Activated CD8-positive, alpha-beta memory T cell treated with anti-CD3 and anti-CD28 coated beads for 24 hours (primary cell): Measurements from ENCODE around the gene HTATSF1.

Source experiments
- DNase-seq: peaks from one replicate; pipeline ENCODE4 v3.0.0-alpha.2; 2020

Gene HTATSF1, protein sequence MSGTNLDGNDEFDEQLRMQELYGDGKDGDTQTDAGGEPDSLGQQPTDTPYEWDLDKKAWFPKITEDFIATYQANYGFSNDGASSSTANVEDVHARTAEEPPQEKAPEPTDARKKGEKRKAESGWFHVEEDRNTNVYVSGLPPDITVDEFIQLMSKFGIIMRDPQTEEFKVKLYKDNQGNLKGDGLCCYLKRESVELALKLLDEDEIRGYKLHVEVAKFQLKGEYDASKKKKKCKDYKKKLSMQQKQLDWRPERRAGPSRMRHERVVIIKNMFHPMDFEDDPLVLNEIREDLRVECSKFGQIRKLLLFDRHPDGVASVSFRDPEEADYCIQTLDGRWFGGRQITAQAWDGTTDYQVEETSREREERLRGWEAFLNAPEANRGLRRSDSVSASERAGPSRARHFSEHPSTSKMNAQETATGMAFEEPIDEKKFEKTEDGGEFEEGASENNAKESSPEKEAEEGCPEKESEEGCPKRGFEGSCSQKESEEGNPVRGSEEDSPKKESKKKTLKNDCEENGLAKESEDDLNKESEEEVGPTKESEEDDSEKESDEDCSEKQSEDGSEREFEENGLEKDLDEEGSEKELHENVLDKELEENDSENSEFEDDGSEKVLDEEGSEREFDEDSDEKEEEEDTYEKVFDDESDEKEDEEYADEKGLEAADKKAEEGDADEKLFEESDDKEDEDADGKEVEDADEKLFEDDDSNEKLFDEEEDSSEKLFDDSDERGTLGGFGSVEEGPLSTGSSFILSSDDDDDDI

DNA sequence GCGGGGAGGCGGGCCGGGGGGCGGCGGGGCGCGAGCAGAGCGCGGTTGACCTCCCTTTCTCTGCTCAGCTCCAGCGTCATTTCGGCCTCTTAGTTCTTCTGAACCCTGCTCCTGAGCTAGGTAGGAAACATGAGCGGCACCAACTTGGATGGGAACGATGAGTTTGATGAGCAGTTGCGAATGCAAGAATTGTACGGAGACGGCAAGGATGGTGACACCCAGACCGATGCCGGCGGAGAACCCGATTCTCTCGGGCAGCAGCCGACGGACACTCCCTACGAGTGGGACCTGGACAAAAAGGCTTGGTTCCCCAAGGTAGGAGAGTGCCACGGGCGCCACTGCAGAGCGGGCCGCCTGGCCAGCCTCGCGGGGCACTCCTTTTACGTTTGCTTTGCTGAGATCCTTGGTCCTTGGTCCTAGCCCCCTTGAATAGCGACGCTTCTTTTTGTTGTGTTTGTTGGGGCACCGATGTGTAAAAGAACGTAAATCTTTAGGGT, at the start of gene HTATSF1:
Gene HTATSF1 (plus strand): TSS at position 37 of the 497 bp plus-strand sequence. CDS start 93 bp downstream, at position 130.
- DNase-seq = no peak

DNA sequence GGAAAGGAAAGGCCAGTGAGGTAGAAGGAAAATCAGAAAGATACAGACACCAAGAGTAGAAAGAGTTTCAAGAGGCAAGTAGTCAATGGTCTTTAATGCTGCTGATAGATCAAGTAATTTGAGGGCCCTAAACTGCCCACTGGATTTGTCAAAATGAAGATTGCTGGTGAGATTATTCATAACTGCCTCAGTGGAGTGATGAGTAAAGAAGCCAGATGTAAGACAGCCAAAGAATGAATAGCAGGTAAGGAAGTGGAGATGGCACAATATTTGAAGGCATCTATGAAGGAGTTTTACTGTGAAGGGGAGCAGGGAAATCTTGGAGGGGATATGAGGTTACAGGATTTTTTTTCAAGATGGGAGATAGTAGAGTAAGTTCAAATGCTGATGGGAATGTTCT, 49.4 kb upstream of the HTATSF1 start:
- DNase-seq = no peak

DNA sequence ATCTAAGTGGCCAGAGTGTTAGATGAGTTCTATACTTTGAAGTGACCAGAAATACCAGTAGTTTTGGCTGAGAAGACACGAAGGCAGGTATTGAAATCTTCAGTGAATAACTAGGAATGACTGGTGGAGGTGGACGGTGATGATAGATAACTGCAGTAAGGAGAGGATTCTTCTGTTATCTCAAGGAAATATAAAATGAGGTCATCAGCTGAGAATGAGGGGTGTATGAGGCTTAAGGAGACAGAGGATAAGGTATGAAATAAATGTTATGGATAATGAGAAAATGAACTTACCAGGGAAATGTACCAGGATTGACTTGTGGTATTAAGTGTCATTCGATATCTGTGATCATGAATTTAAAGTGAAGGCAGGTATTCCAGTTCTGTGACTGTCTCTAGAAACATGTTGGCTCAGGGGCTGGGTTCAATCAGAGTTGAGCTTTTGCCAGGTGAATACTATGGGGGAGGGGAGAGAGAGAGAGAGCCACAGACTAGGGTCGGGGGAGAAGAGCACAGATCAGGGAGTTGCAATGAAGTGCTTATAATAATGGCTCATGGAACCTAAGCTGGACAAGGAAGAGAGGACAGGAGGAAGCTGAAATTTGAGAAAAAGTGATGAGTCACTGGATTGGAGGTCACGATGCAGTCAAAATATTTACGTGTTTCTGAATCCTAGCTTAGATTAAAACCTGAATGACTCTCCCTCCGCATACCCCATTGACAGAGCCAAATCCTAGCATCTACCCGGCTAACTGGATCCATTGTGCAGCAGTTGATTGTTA, 47.2 kb upstream of the HTATSF1 start:
- no peak for DNase-seq

DNA sequence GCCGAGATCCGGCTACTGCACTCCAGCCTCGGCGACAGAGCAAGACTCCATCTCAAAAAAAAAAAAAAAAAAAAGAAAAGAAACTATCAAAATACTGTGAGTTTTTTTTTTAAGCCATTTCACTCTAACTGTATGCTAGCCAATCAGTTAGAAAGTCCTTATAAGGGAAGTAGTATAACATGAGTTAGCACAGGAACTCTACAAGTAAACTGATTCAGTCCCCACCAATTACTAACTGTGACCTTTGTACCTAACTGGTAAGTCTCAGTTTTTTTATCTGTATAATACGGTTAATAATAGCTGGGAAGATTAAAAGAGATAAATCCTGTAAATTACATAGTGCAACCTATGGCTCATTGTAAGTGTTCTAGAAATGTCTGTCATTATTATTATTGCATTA, 44.8 kb upstream of the HTATSF1 start:
- no peak for DNase-seq

DNA sequence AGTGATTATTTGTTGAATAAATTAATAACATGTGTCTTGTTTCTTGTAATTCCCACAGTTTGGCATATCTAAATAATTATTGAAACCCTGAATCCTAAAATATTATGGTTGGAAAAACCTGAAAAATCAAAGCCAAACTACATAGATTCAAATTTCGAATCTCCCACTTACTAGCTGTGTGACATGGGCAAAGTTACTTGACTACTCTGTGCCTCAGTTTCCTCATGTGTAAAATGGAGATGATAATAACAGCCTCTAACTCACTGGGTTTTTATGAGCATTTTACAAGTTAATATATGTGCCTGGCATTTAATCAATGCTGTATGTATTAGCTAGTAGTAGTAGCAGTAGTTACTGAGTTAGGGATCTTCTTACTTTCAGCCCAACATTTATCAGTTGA, 44.3 kb upstream of the HTATSF1 start:
- DNase-seq = no peak

DNA sequence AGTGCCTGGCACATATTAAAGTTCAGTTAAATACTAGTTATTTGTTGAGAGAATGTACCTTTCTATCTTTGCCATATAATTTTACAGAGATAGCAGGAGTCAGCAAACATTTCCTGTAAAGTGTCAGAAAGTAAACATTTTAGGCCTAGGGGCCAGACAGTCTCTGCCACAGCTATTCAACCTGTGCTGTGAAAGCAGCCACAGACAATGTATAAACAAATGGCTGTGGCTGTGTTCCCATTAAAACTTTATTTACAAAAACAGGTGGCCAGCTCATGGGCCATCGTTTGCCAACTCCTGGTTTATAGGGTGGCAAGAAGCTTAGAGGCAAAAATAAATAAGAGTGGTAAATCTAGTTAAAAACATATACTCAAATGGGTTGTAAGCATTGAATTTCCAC, 43.6 kb upstream of the HTATSF1 start:
- DNase-seq = no peak

DNA sequence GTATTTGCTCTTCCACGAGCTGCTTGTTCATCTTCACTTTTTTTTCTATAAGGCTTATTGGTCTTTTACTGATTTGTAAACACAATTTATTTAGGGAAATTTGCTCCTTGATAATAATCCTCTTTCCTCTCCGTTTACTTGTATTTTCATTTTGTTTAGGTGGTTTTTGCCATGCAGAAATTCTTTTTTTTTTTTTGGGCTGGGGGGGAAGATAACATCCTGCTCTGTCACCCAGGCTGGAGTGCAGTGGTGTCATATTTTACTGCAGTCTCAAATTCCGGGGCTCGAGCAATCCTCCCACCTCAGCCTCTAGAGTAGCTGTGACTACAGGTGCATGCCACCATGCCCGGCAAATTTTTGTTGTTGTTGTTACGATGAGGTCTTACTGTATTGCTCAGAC, 41.3 kb upstream of the HTATSF1 start:
- DNase-seq = no peak

DNA sequence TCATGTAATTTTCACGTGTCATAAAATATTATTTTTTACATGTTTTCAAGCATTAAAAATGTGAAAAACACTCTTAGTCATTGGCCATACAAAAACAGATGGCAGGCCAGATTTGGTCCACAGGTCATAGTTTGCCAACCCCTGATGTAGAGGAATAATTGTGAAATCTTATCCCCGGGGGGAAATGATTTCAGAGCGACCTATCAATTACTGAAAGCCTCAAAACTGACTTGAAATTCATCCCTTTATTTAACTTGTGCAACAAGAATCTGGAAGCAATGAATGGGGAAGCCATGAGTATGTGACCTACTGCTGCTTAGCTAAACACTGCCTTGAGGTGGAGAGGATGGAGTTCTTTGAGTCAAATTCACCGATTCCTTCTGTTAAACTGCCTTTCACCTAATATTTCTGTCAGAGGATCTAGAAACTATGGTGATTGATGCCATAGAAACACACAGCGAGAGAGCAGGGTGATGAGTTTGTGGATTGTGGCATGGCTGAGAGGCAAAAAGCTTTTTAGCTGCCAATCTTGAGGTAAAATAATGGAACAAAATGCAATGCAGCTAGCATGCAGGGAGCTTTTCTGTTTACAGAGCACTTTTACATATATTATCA, 40.0 kb upstream of the HTATSF1 start:
- no peak for DNase-seq

DNA sequence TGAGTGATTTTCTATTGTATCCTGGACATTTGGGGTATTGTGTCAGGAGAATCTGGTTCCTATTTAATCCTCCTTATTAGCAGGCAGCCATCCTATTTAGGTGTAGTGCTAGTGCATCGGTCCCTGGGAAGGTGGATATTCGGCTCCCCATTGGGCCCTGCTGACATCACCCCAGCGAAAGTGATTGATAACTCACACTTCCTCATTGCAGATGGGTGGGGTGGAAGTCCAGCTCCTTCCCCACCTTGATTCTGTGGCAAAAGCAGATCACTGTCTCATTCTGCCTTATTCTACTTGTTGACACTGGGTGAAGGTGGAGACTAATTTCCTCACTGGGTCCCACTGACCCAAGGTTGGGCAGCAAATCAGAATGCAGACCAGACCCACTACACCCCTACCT, 32.8 kb upstream of the HTATSF1 start:
- no peak for DNase-seq

DNA sequence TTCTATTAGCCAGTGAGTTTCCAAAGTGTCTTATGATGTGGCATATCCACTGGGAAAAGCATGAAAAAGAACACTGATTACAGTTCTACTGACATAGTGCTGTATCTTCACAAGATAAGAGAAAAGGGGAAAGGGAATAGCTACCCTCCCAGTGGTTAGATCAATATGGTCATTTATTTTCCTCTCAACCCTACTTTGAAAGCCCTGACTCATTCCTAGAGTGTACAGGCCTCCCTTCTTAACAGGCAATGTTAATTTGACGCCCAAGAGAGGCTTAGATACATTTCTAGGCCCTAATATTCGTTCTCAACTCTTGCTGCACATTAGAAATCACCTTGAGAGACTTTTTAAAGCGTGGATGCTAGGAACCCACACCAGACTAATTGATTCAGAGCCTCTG, 30.1 kb upstream of the HTATSF1 start:
- no peak for DNase-seq

DNA sequence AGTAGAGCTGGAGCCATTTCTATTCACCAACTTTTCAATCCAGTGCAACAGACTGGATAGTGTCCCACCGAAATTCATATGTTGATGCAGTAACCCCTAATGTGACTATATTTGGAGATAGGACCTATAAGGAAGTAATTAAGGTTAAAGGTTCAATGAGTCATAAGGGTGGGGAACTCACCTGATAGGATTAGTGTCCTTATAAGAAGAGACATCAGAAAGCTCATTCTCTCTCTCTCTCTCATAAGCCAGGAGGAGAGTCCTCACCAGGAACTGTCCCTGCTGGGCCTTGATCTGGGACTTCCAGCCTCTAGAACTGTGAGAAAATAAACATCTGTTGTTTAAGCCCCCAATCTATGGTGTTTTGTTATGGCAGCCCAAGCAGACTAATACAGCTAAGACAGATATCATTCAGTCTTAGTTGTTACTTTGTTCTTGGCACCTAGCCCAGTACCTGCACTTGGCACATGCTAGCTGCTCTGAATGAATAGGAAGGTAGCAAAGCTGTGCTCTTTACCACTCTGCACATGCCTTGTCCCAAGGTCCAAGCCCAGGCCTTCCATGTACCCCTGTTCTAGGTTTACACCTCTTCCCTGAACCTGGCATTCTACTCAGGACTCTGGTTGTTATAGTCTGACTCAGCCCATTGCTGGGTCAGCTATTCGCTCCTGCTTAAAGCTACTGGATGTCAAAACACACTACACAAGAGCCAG, 28.8 kb upstream of the HTATSF1 start:
- no peak for DNase-seq

DNA sequence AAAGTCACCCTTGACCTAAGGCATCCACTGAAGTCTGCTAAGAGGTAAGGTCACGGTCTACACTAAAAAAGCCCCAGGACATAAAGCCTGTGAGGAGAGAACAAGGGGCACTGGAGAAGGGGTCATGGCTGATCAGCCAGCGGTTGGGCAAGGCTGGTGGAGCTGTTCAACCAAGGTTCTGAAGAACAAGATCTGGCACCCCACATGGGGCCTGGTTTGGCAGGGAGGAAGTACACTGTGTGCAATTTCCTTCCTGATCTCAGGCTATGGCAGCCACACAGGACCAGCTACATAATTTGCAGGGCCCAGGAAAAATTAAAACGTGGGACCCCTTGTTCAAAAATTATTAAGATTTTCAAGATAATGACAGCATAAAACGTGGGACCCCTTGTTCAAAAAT, 23.7 kb upstream of the HTATSF1 start:
- DNase-seq = no peak

DNA sequence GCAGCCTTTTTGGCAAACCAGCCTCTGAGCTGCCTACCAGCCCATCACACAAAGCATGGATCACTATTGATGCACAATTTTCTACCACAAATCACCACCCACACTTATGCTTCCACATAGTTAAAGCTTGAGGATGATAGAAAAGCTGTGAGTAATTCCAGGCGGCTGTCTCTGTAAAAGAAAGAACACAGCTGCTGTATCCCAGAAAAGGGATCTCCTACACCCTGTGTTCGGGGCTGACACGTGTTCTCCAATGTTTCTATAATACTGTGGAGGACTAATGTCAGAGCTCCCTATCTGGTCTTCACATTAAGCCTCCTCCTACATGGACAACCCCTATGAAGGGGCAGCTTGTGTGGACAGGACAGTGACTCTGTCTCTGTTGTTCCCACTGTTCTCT, 22.2 kb upstream of the HTATSF1 start:
- no peak for DNase-seq

DNA sequence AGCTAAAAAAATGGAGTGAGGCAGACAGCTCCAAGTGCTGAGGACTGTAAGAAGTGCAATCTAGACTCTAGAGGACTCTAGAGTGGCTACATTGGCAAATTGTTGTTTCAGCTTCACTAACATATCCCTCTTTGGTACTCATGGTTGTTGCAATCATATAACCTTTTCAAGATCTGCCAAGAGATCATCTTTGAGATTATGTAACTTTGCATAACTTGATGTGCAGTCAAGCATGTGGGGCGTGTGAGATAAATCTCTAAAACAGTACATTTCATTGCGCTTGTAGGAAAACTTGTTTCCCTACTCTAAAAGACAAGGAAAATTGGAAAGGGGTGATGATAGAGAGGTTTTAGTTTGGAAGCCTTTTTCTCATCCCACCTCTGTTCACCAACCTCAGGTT, 20.9 kb upstream of the HTATSF1 start:
- no peak for DNase-seq

DNA sequence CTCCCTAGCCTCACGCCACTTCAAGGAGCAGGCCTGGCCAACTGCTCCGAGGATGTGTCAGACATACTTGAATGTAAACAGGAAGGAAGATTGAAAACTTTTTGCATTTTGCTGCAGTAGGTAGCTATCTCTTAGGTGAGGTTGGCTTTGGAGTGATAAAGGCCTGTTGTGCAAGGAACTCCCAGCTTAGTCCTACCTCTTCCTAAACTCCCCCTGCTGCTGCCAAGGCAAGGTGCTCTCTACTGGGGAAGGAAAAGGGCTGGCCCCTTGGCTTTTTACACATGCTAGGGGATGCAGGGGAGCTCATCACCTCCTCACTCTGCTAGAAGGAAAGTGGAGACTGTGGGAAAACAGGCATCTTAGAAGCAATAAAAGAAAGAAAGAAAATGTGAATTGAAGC, 20.4 kb upstream of the HTATSF1 start:
- no peak for DNase-seq

DNA sequence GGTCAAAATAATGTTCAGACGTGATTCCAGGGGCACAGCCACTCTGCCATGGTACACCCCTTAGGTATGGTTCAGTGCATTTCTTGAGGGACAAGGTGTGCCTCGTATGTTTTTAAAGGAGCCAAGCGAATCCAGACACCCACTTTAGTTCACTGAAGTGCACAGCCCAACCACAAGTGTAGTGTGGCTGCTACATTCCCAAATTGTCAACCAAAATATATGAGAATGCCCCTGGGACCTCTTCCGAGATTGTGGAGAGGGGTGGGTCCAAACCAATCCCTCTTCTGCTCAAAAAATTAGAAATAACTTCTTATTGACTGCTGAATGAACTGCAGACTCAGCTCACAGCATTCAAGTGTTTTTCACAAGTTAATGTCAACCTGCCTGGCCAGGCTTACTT, 17.0 kb upstream of the HTATSF1 start:
- no peak for DNase-seq

DNA sequence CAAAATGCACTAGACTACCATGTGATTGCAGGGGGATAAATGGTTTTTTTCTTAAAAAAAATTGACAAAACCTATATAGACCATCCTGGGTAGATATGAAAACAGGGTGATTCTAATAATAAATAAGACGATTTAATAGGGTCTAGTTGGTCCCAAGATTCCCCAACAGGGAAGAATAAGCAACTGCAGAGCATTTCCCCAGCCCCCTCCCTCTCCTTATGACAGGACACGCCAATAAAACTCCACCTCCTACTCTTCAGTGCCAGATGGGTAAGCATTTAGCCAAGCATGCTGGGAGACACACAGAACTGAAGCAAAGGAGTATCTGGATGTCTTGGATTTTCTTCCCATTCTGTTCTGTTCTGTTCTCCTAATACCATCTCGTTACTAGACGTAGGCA, 9.7 kb upstream of the HTATSF1 start, which contains the start of gene BRS3:
Gene BRS3 (plus strand): TSS at position 301 of the 400 bp plus-strand sequence. CDS start 168 bp downstream, outside the sequence.
- DNase-seq = no peak

DNA sequence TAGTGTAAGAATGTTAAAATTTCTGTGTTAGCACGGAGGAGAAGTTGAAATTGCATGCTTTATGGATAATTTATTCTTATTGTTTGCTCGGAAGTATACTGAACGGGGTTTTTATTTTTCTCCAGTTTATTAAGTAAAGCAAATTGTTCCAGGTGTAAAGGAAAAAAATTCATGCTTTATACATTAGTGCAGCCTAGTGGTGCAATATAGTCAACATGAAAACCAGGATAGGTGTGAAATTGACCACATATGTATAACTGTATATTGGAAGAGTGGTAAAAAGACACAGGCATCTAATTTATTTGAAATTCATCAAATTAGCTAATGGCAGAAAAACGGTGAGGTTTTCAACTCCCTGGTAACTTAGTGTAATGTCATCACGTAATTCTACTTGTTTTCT, 8.7 kb upstream of the HTATSF1 start:
- DNase-seq = no peak

DNA sequence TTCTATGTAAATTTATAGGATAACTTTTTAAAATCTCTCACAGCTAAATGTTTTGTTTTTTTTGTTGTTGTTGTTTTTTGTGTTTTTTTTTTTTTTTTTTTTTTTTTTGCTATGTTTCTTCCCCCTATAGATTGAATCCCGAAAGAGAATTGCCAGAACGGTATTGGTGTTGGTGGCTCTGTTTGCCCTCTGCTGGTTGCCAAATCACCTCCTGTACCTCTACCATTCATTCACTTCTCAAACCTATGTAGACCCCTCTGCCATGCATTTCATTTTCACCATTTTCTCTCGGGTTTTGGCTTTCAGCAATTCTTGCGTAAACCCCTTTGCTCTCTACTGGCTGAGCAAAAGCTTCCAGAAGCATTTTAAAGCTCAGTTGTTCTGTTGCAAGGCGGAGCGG, 5.6 kb upstream of the HTATSF1 start:
- DNase-seq = no peak

DNA sequence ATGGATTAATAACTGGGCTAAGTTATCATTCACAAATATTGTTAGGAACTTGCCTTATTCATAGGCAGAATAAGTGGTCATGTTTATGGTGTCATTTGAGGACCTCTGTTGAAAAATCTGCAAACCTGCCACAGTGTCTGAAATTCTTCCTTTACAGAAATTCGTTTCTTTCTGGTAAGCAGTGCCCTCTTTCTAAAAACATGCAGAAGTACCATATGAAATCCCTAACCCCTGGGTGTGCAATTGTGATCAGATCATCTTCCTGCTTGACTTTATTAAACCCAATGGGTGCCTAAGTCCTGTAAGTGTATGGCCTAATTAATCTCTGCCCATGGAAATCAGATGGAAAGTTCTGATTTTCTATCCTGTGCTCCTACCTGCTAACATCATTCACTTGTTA, 4.4 kb upstream of the HTATSF1 start:
- DNase-seq = no peak

DNA sequence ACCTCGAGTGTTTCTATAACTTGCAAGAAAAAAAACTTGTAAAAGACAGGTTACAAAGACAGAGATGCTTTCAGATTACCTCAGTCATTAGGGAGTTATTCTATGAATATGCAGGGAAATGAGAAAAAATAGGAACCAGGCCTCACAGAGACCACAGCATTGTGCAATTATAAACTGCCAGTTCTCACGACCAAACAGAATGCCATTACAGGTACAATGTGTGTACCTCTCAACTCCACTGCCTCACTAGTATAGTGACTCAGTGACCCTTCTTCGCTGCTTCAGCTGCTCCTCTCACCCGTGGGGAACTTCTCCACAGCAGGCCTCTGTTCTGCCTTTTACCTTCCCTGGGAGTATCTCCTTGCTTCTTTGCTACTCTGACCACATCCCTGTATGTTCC, 2.3 kb upstream of the HTATSF1 start:
- DNase-seq = no peak

DNA sequence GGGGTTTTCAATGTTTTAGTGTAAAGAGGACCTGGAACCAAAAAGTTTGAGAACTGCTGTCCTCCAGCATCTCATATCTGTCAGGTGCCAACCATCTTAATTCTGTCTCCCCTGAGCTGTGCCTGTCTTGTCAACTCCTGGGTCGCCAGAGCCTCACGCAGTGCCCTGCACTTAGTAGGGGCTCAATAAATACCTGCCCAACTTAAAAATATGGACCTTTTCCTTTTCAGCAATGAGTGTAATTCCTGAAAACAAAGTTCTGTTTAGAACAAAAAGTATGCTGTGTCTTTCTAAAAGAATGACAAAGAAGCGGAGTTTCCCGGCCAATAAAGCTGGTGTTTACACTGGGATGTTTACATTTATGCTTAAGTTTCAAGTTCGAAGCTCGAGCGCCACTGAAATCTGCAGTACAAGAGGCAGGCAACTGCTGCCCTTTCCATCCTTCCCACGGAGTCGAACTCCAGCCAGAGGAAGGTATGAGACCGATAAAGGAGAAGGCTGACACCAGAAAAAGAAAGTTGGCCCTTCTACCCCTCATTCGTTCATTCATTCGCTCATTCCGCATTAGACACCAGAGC, 1.1 kb upstream of the HTATSF1 start:
- DNase-seq = no peak
